SK-N-SH treated with all-trans-retinoic acid at 6 μM for 48 hours (cell line): ENCODE data around the gene TMEM150B.

ENCODE experiments used
- ATAC-seq: fragments of 200-7000 bp; cut with Tn5 transposase; 3 replicates; pipeline ENCODE4 v1.9.1; 2020; ENCODE audit warnings: mild to moderate bottlenecking, moderate library complexity
- BACH2 ChIP-seq: fragments of 250-450 bp; sonication (Bioruptor Pico); IDR thresholded peaks from 2 replicates; pipeline ENCODE4 v1.9.0; 2021; ENCODE audit warnings: mild to moderate bottlenecking, borderline replicate concordance
- CREB5 ChIP-seq: fragments of 250-450 bp; sonication (Bioruptor Pico); IDR thresholded peaks from 2 replicates; pipeline ENCODE4 v1.5.1; 2020; ENCODE audit warnings: low read depth, mild to moderate bottlenecking, moderate library complexity
- CSRNP3 ChIP-seq: fragments of 250-450 bp; sonication (Bioruptor Pico); IDR thresholded peaks from 2 replicates; pipeline ENCODE4 v1.5.1; 2021; ENCODE audit warnings: mild to moderate bottlenecking, moderate library complexity
- ESRRG ChIP-seq: fragments of 250-450 bp; sonication (Bioruptor Pico); IDR thresholded peaks from 2 replicates; pipeline ENCODE4 v1.6.1; 2021; ENCODE audit warnings: mild to moderate bottlenecking
- GLIS3 ChIP-seq: fragments of 250-450 bp; sonication (Bioruptor Pico); IDR thresholded peaks from 2 replicates; pipeline ENCODE4 v1.5.0; 2020; ENCODE audit warnings: mild to moderate bottlenecking, moderate library complexity
- OSR1 ChIP-seq: fragments of 250-450 bp; sonication (Bioruptor Pico); IDR thresholded peaks from 2 replicates; pipeline ENCODE4 v1.8.0; 2022; ENCODE audit warnings: moderate library complexity, mild to moderate bottlenecking, inconsistent platforms
- PATZ1 ChIP-seq: fragments of 250-450 bp; sonication (Bioruptor Pico); IDR thresholded peaks from 2 replicates; pipeline ENCODE4 v1.8.0; 2020; ENCODE audit warnings: mild to moderate bottlenecking, moderate library complexity, borderline replicate concordance
- POU6F1 ChIP-seq: fragments of 250-450 bp; sonication (Bioruptor Pico); IDR thresholded peaks from 2 replicates; pipeline ENCODE4 v1.8.0; 2021; ENCODE audit warnings: low read depth, mild to moderate bottlenecking, moderate library complexity, borderline replicate concordance
- RARB ChIP-seq: fragments of 250-450 bp; sonication (Bioruptor Pico); IDR thresholded peaks from 2 replicates; pipeline ENCODE4 v1.8.0; 2021; ENCODE audit warnings: mild to moderate bottlenecking, moderate library complexity
- TOX ChIP-seq: fragments of 250-450 bp; sonication (Bioruptor Pico); IDR thresholded peaks from 2 replicates; pipeline ENCODE4 v1.8.0; 2021; ENCODE audit warnings: mild to moderate bottlenecking, moderate library complexity, borderline replicate concordance
- TSHZ2 ChIP-seq: fragments of 250-450 bp; sonication (Bioruptor Pico); IDR thresholded peaks from 2 replicates; pipeline ENCODE4 v1.5.0; 2020; ENCODE audit warnings: mild to moderate bottlenecking, moderate library complexity
- ZC3H10 ChIP-seq: fragments of 250-450 bp; sonication (Bioruptor Pico); IDR thresholded peaks from 2 replicates; pipeline ENCODE4 v1.5.1; 2021; ENCODE audit warnings: mild to moderate bottlenecking, moderate library complexity
- ZFP3 ChIP-seq: fragments of 250-450 bp; sonication (Bioruptor Pico); IDR thresholded peaks from 2 replicates; pipeline ENCODE4 v1.5.0; 2020; ENCODE audit warnings: mild to moderate bottlenecking, moderate library complexity
- ZNF70 ChIP-seq: fragments of 450-650 bp; formaldehyde crosslinking; IDR thresholded peaks from 2 replicates; pipeline ENCODE4 v1.5.0; 2020; ENCODE audit warnings: mild to moderate bottlenecking, moderate library complexity
- ZNF8 ChIP-seq: fragments of 450-650 bp; formaldehyde crosslinking; IDR thresholded peaks from 2 replicates; pipeline ENCODE4 v1.5.0; 2020; ENCODE audit warnings: mild to moderate bottlenecking, moderate library complexity

Gene TMEM150B

GRCh38 chr19:55287361-55288079 lies 37.6 kb downstream of the TMEM150B start (continued):
- TF ChIP-seq CREB5 (CRISPR knock-in tag): no peak
- TF ChIP-seq RARB (CRISPR knock-in tag): no peak
- TF ChIP-seq POU6F1: no peak
- TF ChIP-seq GLIS3 (CRISPR knock-in tag): no peak
- no peak for TF ChIP-seq ZC3H10 (CRISPR knock-in tag)

GRCh38 chr19:55285229-55285890 lies 39.8 kb downstream of the TMEM150B start:
- ATAC-seq: peak; percentile 15
- TF ChIP-seq ZFP3: no peak
- no peak for TF ChIP-seq GLIS3 (CRISPR knock-in tag)
- TF ChIP-seq TSHZ2: no peak
- no peak for TF ChIP-seq PATZ1 (CRISPR knock-in tag)
- TF ChIP-seq BACH2: no peak
- no peak for TF ChIP-seq RARB (CRISPR knock-in tag)
- no peak for TF ChIP-seq CSRNP3 (CRISPR knock-in tag)
- TF ChIP-seq TOX (CRISPR knock-in tag): no peak
- TF ChIP-seq ZNF70: no peak
- no peak for TF ChIP-seq ESRRG (CRISPR knock-in tag)
- TF ChIP-seq POU6F1: no peak
- no peak for TF ChIP-seq OSR1 (CRISPR knock-in tag)
- TF ChIP-seq CREB5 (CRISPR knock-in tag): no peak
- no peak for TF ChIP-seq ZNF8 (CRISPR knock-in tag)
